ENCODE results near the gene KSR1. TPM values are rescaled to one million over a fixed set of nuclear protein-coding genes. Genes with fewer than 3 reads are reported as not detected.

Gene KSR1
- total and polyA plus RNA-seq, 4 donors = 19.0 to 75.7 (median 42.6) TPM

- Histone ChIP-seq H3K4me1 (ENCODE audit: control insufficient read depth in 1 of 2, insufficient read depth in 2 of 2, low read length in 2 of 2) (no peaks in the 10 kb centered on the region), H3K9me3 (ENCODE audit: control insufficient read depth, low read length) (no peaks in the 10 kb centered on the region), H3K27me3 (ENCODE audit: control insufficient read depth in 1 of 2, insufficient read depth in 2 of 2, low read length in 1 of 2) (no peaks in the 10 kb centered on the region), H3K4me3 (ENCODE audit: low read length in 2 of 2) (no peak overlapping the region), H3K27ac (ENCODE audit: low read depth in 1 of 2, low read length in 2 of 2) (no peak overlapping the region), H3K36me3 (ENCODE audit: control insufficient read depth in 1 of 2, insufficient read depth in 2 of 2, low read length in 1 of 2) (no peaks in the 10 kb centered on the region)
- DNase-seq = no peak
- no peak for ATAC-seq (ENCODE audit: low FRiP score)
- WGBS, 2 donors = 96 to 97% methylated on average over 7 of the region's 7 CpGs
- intact Hi-C loops (cut with DNase I) = no loop called here
Observed at GRCh38 chr17:27548369-27548768, 92.1 kb downstream of the KSR1 start.

- ATAC-seq (ENCODE audit: low FRiP score) = no peak
- H3K4me1 ChIP-seq (ENCODE audit: control insufficient read depth in 1 of 2, insufficient read depth in 2 of 2, low read length in 2 of 2) = no peaks in the 10 kb centered on the region
- DNase-seq = peak; percentile 65 to 78
- no peaks in the 10 kb centered on the region for H3K27me3 ChIP-seq (ENCODE audit: control insufficient read depth in 1 of 2, insufficient read depth in 2 of 2, low read length in 1 of 2)
- no peaks in the 10 kb centered on the region for H3K9me3 ChIP-seq (ENCODE audit: control insufficient read depth, low read length)
- WGBS, 2 donors = 60 to 69% methylated on average over 10 of the region's 10 CpGs
- no peak overlapping the region for H3K4me3 ChIP-seq (ENCODE audit: low read length in 2 of 2)
- H3K27ac ChIP-seq (ENCODE audit: low read depth in 1 of 2, low read length in 2 of 2) = no peak overlapping the region
- intact Hi-C loops (cut with DNase I) = no loop called here
- H3K36me3 ChIP-seq (ENCODE audit: control insufficient read depth in 1 of 2, insufficient read depth in 2 of 2, low read length in 1 of 2) = no peaks in the 10 kb centered on the region
Observed at GRCh38 chr17:27549251-27549893, 93.1 kb downstream of the KSR1 start.

GRCh38 chr17:27550291-27550930 is 94.2 kb downstream of the KSR1 start:
- intact Hi-C loops (cut with DNase I) = loop anchor here in 1 of 2 donors (10.0 kb wide), 1 partner anchor 56 kb away; no protein-coding TSS in a partner anchor
- Histone ChIP-seq H3K4me3 (ENCODE audit: low read length in 2 of 2) (no peak overlapping the region), H3K4me1 (ENCODE audit: control insufficient read depth in 1 of 2, insufficient read depth in 2 of 2, low read length in 2 of 2) (no peaks in the 10 kb centered on the region), H3K27ac (ENCODE audit: low read depth in 1 of 2, low read length in 2 of 2) (no peak overlapping the region), H3K36me3 (ENCODE audit: control insufficient read depth in 1 of 2, insufficient read depth in 2 of 2, low read length in 1 of 2) (no peaks in the 10 kb centered on the region), H3K27me3 (ENCODE audit: control insufficient read depth in 1 of 2, insufficient read depth in 2 of 2, low read length in 1 of 2) (no peaks in the 10 kb centered on the region), H3K9me3 (ENCODE audit: control insufficient read depth, low read length) (no peaks in the 10 kb centered on the region)
- WGBS, 2 donors = 97% methylated on average over 13 of the region's 13 CpGs
- ATAC-seq (ENCODE audit: low FRiP score) (no peak), DNase-seq (peak in 1 of 2 donors; percentile 50)

- ATAC-seq (ENCODE audit: low FRiP score) (no peak), DNase-seq (no peak)
- Histone ChIP-seq H3K4me3 (ENCODE audit: low read length in 2 of 2) (no peak overlapping the region), H3K9me3 (ENCODE audit: control insufficient read depth, low read length) (no peaks in the 10 kb centered on the region), H3K36me3 (ENCODE audit: control insufficient read depth in 1 of 2, insufficient read depth in 2 of 2, low read length in 1 of 2) (no peaks in the 10 kb centered on the region), H3K27ac (ENCODE audit: low read depth in 1 of 2, low read length in 2 of 2) (no peak overlapping the region), H3K4me1 (ENCODE audit: control insufficient read depth in 1 of 2, insufficient read depth in 2 of 2, low read length in 2 of 2) (no peaks in the 10 kb centered on the region), H3K27me3 (ENCODE audit: control insufficient read depth in 1 of 2, insufficient read depth in 2 of 2, low read length in 1 of 2) (no peaks in the 10 kb centered on the region)
- WGBS, 2 donors = 87 to 89% methylated on average over 3 of the region's 3 CpGs
- intact Hi-C loops (cut with DNase I) = loop anchor here in 1 of 2 donors (10.0 kb wide), 1 partner anchor 56 kb away; no protein-coding TSS in a partner anchor
Observed at GRCh38 chr17:27550974-27551505, 94.8 kb downstream of the KSR1 start.

GRCh38 chr17:27551701-27552248 is 95.5 kb downstream of the KSR1 start:
- intact Hi-C loops (cut with DNase I) = loop anchor here in 1 of 2 donors (10.0 kb wide), 1 partner anchor 57 kb away; no protein-coding TSS in a partner anchor
- ATAC-seq (ENCODE audit: low FRiP score) = no peak

GRCh38 chr17:27552276-27552732 is 96.1 kb downstream of the KSR1 start:
- H3K27me3 ChIP-seq (ENCODE audit: control insufficient read depth in 1 of 2, insufficient read depth in 2 of 2, low read length in 1 of 2) = no peaks in the 10 kb centered on the region
- DNase-seq = peak in 1 of 2 donors; percentile 70
- WGBS, 2 donors = 85 to 88% methylated on average over 4 of the region's 4 CpGs
- H3K36me3 ChIP-seq (ENCODE audit: control insufficient read depth in 1 of 2, insufficient read depth in 2 of 2, low read length in 1 of 2) = no peaks in the 10 kb centered on the region
- no peak for ATAC-seq (ENCODE audit: low FRiP score)
- no peaks in the 10 kb centered on the region for H3K4me1 ChIP-seq (ENCODE audit: control insufficient read depth in 1 of 2, insufficient read depth in 2 of 2, low read length in 2 of 2)
- H3K4me3 ChIP-seq (ENCODE audit: low read length in 2 of 2) = no peak overlapping the region
- intact Hi-C loops (cut with DNase I) = loop anchor here in 1 of 2 donors (10.0 kb wide), 1 partner anchor 58 kb away; no protein-coding TSS in a partner anchor
- H3K9me3 ChIP-seq (ENCODE audit: control insufficient read depth, low read length) = no peaks in the 10 kb centered on the region
- no peak overlapping the region for H3K27ac ChIP-seq (ENCODE audit: low read depth in 1 of 2, low read length in 2 of 2)

More at GRCh38 chr17:27551701-27552248, 95.5 kb downstream of the KSR1 start:
- no peaks in the 10 kb centered on the region for H3K4me1 ChIP-seq (ENCODE audit: control insufficient read depth in 1 of 2, insufficient read depth in 2 of 2, low read length in 2 of 2)
- no peak overlapping the region for H3K4me3 ChIP-seq (ENCODE audit: low read length in 2 of 2)
- DNase-seq = peak in 1 of 2 donors; percentile 68
- 93 to 97% methylated on average over 12 of the region's 12 CpGs for WGBS, 2 donors
- H3K36me3 ChIP-seq (ENCODE audit: control insufficient read depth in 1 of 2, insufficient read depth in 2 of 2, low read length in 1 of 2) = no peaks in the 10 kb centered on the region
- no peak overlapping the region for H3K27ac ChIP-seq (ENCODE audit: low read depth in 1 of 2, low read length in 2 of 2)
- no peaks in the 10 kb centered on the region for H3K27me3 ChIP-seq (ENCODE audit: control insufficient read depth in 1 of 2, insufficient read depth in 2 of 2, low read length in 1 of 2)
- H3K9me3 ChIP-seq (ENCODE audit: control insufficient read depth, low read length) = no peaks in the 10 kb centered on the region

GRCh38 chr17:27553019-27553511 is 96.8 kb downstream of the KSR1 start:
- no peaks in the 10 kb centered on the region for H3K9me3 ChIP-seq (ENCODE audit: control insufficient read depth, low read length)
- intact Hi-C loops (cut with DNase I) = loop anchor here in 1 of 2 donors (10.0 kb wide), 1 partner anchor 58 kb away; no protein-coding TSS in a partner anchor
- DNase-seq = peak; percentile 22 to 63
- no peaks in the 10 kb centered on the region for H3K27me3 ChIP-seq (ENCODE audit: control insufficient read depth in 1 of 2, insufficient read depth in 2 of 2, low read length in 1 of 2)
- no peak for ATAC-seq (ENCODE audit: low FRiP score)
- H3K27ac ChIP-seq (ENCODE audit: low read depth in 1 of 2, low read length in 2 of 2) = no peak overlapping the region
- H3K4me1 ChIP-seq (ENCODE audit: control insufficient read depth in 1 of 2, insufficient read depth in 2 of 2, low read length in 2 of 2) = no peaks in the 10 kb centered on the region
- WGBS, 2 donors = 87 to 88% methylated on average over 7 of the region's 7 CpGs
- no peaks in the 10 kb centered on the region for H3K36me3 ChIP-seq (ENCODE audit: control insufficient read depth in 1 of 2, insufficient read depth in 2 of 2, low read length in 1 of 2)
- no peak overlapping the region for H3K4me3 ChIP-seq (ENCODE audit: low read length in 2 of 2)

GRCh38 chr17:27554152-27554551 is 97.9 kb downstream of the KSR1 start:
- no peak for ATAC-seq (ENCODE audit: low FRiP score)
- no peaks in the 10 kb centered on the region for H3K36me3 ChIP-seq (ENCODE audit: control insufficient read depth in 1 of 2, insufficient read depth in 2 of 2, low read length in 1 of 2)
- H3K27me3 ChIP-seq (ENCODE audit: control insufficient read depth in 1 of 2, insufficient read depth in 2 of 2, low read length in 1 of 2) = no peaks in the 10 kb centered on the region
- intact Hi-C loops (cut with DNase I) = loop anchor here in 1 of 2 donors (10.0 kb wide), 1 partner anchor 59 kb away; no protein-coding TSS in a partner anchor
- 35 to 41% methylated on average over 11 of the region's 11 CpGs for WGBS, 2 donors
- H3K4me3 ChIP-seq (ENCODE audit: low read length in 2 of 2) = no peak overlapping the region
- peak; percentile 30 to 44 for DNase-seq
- no peak overlapping the region for H3K27ac ChIP-seq (ENCODE audit: low read depth in 1 of 2, low read length in 2 of 2)
- H3K9me3 ChIP-seq (ENCODE audit: control insufficient read depth, low read length) = no peaks in the 10 kb centered on the region
- no peaks in the 10 kb centered on the region for H3K4me1 ChIP-seq (ENCODE audit: control insufficient read depth in 1 of 2, insufficient read depth in 2 of 2, low read length in 2 of 2)

Measured in aorta (tissue), 5 donors.